Spinal cord (tissue), 10 donors: ENCODE data around the gene EIF4A3. TPM values are rescaled to one million over a fixed set of nuclear protein-coding genes. Genes with fewer than 3 reads are reported as not detected.
A peak's percentile ranks its signal among the peaks of the same experiment; 100 is the strongest.
"Not testable (repeated sequence)": the region's sequence is repeated elsewhere in the genome, so short reads cannot be mapped to it uniquely, and the experiment has no call there.

Experiments used
- DNase-seq, 6 donors: peaks; one replicate each; pipeline versions ENCODE4 v3.0.0 to v3.0.0-alpha.2; 2013 to 2015; ENCODE audit warnings: low spot score in 6 of 6, low read depth in 4 of 6
- H3K27ac ChIP-seq: one replicate; pipeline ENCODE4 v1.5.1; 2013; ENCODE audit warnings: low read depth, low read length, control low read depth
- H3K27me3 ChIP-seq: one replicate; pipeline ENCODE4 v1.6.1; 2013; ENCODE audit warnings: low read length; ENCODE audit not compliant: control insufficient read depth, insufficient read depth
- H3K36me3 ChIP-seq: one replicate; pipeline ENCODE4 v1.6.1; 2013; ENCODE audit warnings: low read length; ENCODE audit not compliant: control insufficient read depth, insufficient read depth
- H3K4me1 ChIP-seq: one replicate; pipeline ENCODE4 v1.6.1; 2013; ENCODE audit warnings: low read length; ENCODE audit not compliant: control insufficient read depth, insufficient read depth
- H3K4me3 ChIP-seq: one replicate; pipeline ENCODE4 v1.5.1; 2013; ENCODE audit warnings: low read depth, low read length, control low read depth
- H3K9me3 ChIP-seq: one replicate; pipeline ENCODE4 v1.6.1; 2013; ENCODE audit warnings: low read length; ENCODE audit not compliant: control insufficient read depth, insufficient read depth
- WGBS: methylation state at CpG from one replicate; pipeline ENCODE4 v1.1.5; 2013; ENCODE audit warnings: missing lambda C conversion rate; ENCODE audit not compliant: insufficient coverage; 5-methylcytosine and 5-hydroxymethylcytosine counted together
- polyA plus RNA-seq, 2 donors: library from polyadenylated mRNA; unstranded; fragments of 120-200 nt; gene quantifications; one replicate each; pipeline ENCODE4 v1.2.1, GENCODE V29; 2013; ENCODE audit not compliant: insufficient read length in 2 of 2
- total RNA-seq, 2 donors: library from RNA; depleted of rRNA in 1 of 2; stranded (reverse); fragments of 120-200 nt in 1 of 2; fragments of >200 nt in 1 of 2; gene quantifications; one replicate each; pipeline versions ENCODE4 v1.2.3 to v1.2.4, GENCODE V29; 2013 to 2014
- donor health status: healthy.

EIF4A3 gene
- total and polyA plus RNA-seq, 4 donors = 63.4 to 107 (median 97.9) TPM

- Histone ChIP-seq H3K4me3 (no peak overlapping the region), H3K27me3 (no peaks in the 10 kb centered on the region), H3K36me3 (no peaks in the 10 kb centered on the region), H3K27ac (no peak overlapping the region), H3K4me1 (peaks cover 4% of the 10 kb centered on the region), H3K9me3 (no peaks in the 10 kb centered on the region)
- DNase-seq = no peak
- WGBS = 80% methylated on average over 1 of the region's 4 CpGs
Measured at GRCh38 chr17:80163336-80163735, 16.4 kb upstream of the EIF4A3 start.

- no peak overlapping the region for H3K27ac ChIP-seq
- peaks cover 4% of the 10 kb centered on the region for H3K4me1 ChIP-seq
- no peaks in the 10 kb centered on the region for H3K9me3 ChIP-seq
- H3K36me3 ChIP-seq = no peaks in the 10 kb centered on the region
- WGBS = 12% methylated on average over 3 of the region's 3 CpGs
- H3K4me3 ChIP-seq = no peak overlapping the region
- no peaks in the 10 kb centered on the region for H3K27me3 ChIP-seq
- DNase-seq = peak in 1 of 6 donors; percentile 18
Measured at GRCh38 chr17:80160536-80160935, 13.6 kb upstream of the EIF4A3 start.

GRCh38 chr17:80158846-80159245, 11.9 kb upstream of the EIF4A3 start:
- Histone ChIP-seq H3K27me3 (no peaks in the 10 kb centered on the region), H3K9me3 (no peaks in the 10 kb centered on the region), H3K4me1 (peaks cover 4% of the 10 kb centered on the region), H3K36me3 (no peaks in the 10 kb centered on the region), H3K4me3 (no peak overlapping the region), H3K27ac (no peak overlapping the region)
- DNase-seq = no peak
- WGBS = no CpG with 5 or more reads among the region's 2 CpGs

GRCh38 chr17:80155600-80155999, 8.7 kb upstream of the EIF4A3 start:
- not testable (repeated sequence) for DNase-seq, H3K4me1 ChIP-seq, H3K4me3 ChIP-seq, H3K27me3 ChIP-seq, H3K9me3 ChIP-seq, H3K27ac ChIP-seq, H3K36me3 ChIP-seq
- WGBS = 13% methylated on average over 2 of the region's 2 CpGs

- H3K27ac ChIP-seq = no peak overlapping the region
- H3K27me3 ChIP-seq = no peaks in the 10 kb centered on the region
- 44% methylated on average over 3 of the region's 5 CpGs for WGBS
- no peak for DNase-seq
- no peaks in the 10 kb centered on the region for H3K9me3 ChIP-seq
- H3K4me3 ChIP-seq = no peak overlapping the region
- H3K36me3 ChIP-seq = peaks cover 2% of the 10 kb centered on the region
- H3K4me1 ChIP-seq = no peaks in the 10 kb centered on the region
Measured at GRCh38 chr17:80154166-80154565, 7.2 kb upstream of the EIF4A3 start.

GRCh38 chr17:80153004-80153403, 6.1 kb upstream of the EIF4A3 start:
- 90% methylated on average over 2 of the region's 3 CpGs for WGBS
- no peak overlapping the region for H3K27ac ChIP-seq
- H3K4me1 ChIP-seq = peaks cover 8% of the 10 kb centered on the region
- no peak overlapping the region for H3K4me3 ChIP-seq
- H3K27me3 ChIP-seq = no peaks in the 10 kb centered on the region
- no peaks in the 10 kb centered on the region for H3K9me3 ChIP-seq
- peaks cover 3% of the 10 kb centered on the region for H3K36me3 ChIP-seq
- no peak for DNase-seq

GRCh38 chr17:80152081-80152702, 5.3 kb upstream of the EIF4A3 start:
- Histone ChIP-seq H3K9me3 (no peaks in the 10 kb centered on the region), H3K27me3 (no peaks in the 10 kb centered on the region), H3K4me3 (no peak overlapping the region), H3K27ac (no peak overlapping the region), H3K36me3 (peaks cover 3% of the 10 kb centered on the region), H3K4me1 (peaks cover 13% of the 10 kb centered on the region)
- DNase-seq = no peak
- 78% methylated on average over 11 of the region's 11 CpGs for WGBS

- WGBS = no CpG with 5 or more reads among the region's 5 CpGs
- Histone ChIP-seq H3K27me3 (no peaks in the 10 kb centered on the region), H3K27ac (no peak overlapping the region), H3K9me3 (no peaks in the 10 kb centered on the region), H3K4me3 (no peak overlapping the region), H3K36me3 (peaks cover 3% of the 10 kb centered on the region), H3K4me1 (peaks cover 13% of the 10 kb centered on the region)
- DNase-seq = no peak
Measured at GRCh38 chr17:80151333-80151732, 4.4 kb upstream of the EIF4A3 start.

- Histone ChIP-seq H3K9me3 (no peaks in the 10 kb centered on the region), H3K4me3 (peak overlapping the region; percentile 66), H3K27ac (peak overlapping the region; percentile 65), H3K27me3 (no peaks in the 10 kb centered on the region), H3K4me1 (peaks cover 22% of the 10 kb centered on the region), H3K36me3 (peaks cover 23% of the 10 kb centered on the region)
- WGBS = under 1% methylated on average over 64 of the region's 69 CpGs
- DNase-seq = peak in 3 of 6 donors; percentile 18 to 57 (median 40)
Measured at GRCh38 chr17:80146121-80147034, 550 bp downstream of the EIF4A3 start.
